Stimulated activated CD8-positive, alpha-beta memory T cell treated with anti-CD3 and anti-CD28 coated beads, Interleukin-7, amount 100 ng/mL, for 1 hour (primary cell): ENCODE measurements around the gene CSF3R.

Source experiments
- DNase-seq, 2 donors: peaks; one replicate each; pipeline ENCODE4 v3.0.0-alpha.2; 2020; ENCODE audit warnings: low read depth in 2 of 2

CSF3R gene

GRCh38 chr1:36482724-36483388 is at the start of gene CSF3R:
CSF3R (minus strand) TSS chr1:36482913; CDS start chr1:36479496, 3,417 bp downstream.
- no peak for DNase-seq

GRCh38 chr1:36531833-36532232 is 49.1 kb upstream of the CSF3R start:
- no peak for DNase-seq

GRCh38 chr1:36530791-36531190 is 48.1 kb upstream of the CSF3R start:
- DNase-seq: no peak

GRCh38 chr1:36530261-36530660 is 47.5 kb upstream of the CSF3R start:
- DNase-seq: no peak

GRCh38 chr1:36529769-36530260 is 47.1 kb upstream of the CSF3R start:
- no peak for DNase-seq

GRCh38 chr1:36528361-36529349 is 45.9 kb upstream of the CSF3R start:
- no peak for DNase-seq

- DNase-seq: no peak
These were observed 42.5 kb upstream of the CSF3R start for GRCh38 chr1:36525166-36525565.

GRCh38 chr1:36524359-36525062 is 41.8 kb upstream of the CSF3R start:
- no peak for DNase-seq

GRCh38 chr1:36523850-36524249 is 41.1 kb upstream of the CSF3R start:
- no peak for DNase-seq

- DNase-seq: no peak
These were observed 40.5 kb upstream of the CSF3R start for GRCh38 chr1:36523230-36523495.

GRCh38 chr1:36522461-36523229 is 39.9 kb upstream of the CSF3R start:
- DNase-seq: no peak

GRCh38 chr1:36522021-36522420 is 39.3 kb upstream of the CSF3R start:
- no peak for DNase-seq

GRCh38 chr1:36520771-36521420 is 38.2 kb upstream of the CSF3R start:
- no peak for DNase-seq

- no peak for DNase-seq
These were observed 37.3 kb upstream of the CSF3R start for GRCh38 chr1:36520056-36520455.

GRCh38 chr1:36517011-36517771 is 34.5 kb upstream of the CSF3R start:
- DNase-seq: no peak

GRCh38 chr1:36516372-36517010 is 33.8 kb upstream of the CSF3R start:
- DNase-seq: peak in 1 of 2 donors; percentile 2

GRCh38 chr1:36515315-36516138 is 32.8 kb upstream of the CSF3R start:
- DNase-seq: no peak

- DNase-seq: no peak
These were observed 31.8 kb upstream of the CSF3R start for GRCh38 chr1:36514501-36514900.
